Stimulated activated CD8-positive, alpha-beta memory T cell treated with anti-CD3 and anti-CD28 coated beads, Interleukin-12 subunit alpha, Interleukin-12 subunit beta, amount 100 ng/mL, for 24 hours (primary cell): Measurements from ENCODE around the gene NAT8.
"Not testable (repeated sequence)": the region's sequence is repeated elsewhere in the genome, so short reads cannot be mapped to it uniquely, and the experiment has no call there.

ENCODE experiments used
- DNase-seq: peaks from one replicate; pipeline ENCODE4 v3.0.0-alpha.2; 2020; ENCODE audit errors: extremely low read depth

NAT8 gene

DNA sequence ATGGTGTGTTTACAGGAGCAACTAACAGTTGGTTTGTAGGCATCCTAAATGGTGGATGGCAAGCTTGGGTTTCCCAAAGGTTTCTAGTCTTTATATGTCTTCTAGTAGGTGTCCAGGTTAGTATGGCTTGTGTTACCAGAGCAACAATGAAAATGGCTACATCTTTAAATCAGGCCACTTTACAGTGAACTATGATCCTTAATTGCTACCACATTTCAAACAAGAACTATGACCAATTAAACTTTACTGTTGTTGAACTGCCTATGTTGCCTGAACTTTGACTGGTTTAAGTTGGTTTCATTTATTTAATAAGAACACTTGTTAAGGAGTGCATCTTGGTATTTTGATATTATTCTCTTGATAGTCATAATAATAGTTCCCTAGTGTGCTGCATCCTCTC lies 5.2 kb downstream of the NAT8 start:
- not testable (repeated sequence) for DNase-seq

DNA sequence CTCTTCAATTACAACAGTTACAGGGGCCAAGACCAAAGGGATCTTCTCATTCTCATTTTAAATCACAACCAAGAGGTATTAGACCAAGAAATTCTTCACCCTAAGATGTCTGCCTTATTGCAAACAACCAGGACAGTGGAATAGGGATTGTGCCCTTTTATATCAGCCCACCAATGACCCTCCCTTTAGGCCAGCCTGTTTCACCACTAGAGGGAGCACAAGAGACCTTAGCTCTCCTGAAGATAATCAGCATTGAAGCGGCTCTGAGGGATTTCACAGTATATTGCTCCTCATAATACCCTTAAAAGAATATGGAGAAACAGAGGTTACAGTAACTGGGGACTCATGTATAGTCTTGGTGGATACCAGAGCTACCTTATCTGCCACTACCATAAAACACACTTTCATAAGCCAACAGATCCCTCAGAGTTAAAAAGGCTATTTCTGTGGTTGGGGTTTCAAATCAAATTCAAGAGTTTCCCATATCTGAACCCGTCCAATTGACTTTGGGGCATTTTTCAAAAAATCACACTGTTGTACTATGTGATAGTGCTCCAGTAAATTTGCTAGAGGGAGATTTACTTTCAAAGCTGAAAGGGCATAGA lies 11.5 kb downstream of the NAT8 start:
- not testable (repeated sequence) for DNase-seq

DNA sequence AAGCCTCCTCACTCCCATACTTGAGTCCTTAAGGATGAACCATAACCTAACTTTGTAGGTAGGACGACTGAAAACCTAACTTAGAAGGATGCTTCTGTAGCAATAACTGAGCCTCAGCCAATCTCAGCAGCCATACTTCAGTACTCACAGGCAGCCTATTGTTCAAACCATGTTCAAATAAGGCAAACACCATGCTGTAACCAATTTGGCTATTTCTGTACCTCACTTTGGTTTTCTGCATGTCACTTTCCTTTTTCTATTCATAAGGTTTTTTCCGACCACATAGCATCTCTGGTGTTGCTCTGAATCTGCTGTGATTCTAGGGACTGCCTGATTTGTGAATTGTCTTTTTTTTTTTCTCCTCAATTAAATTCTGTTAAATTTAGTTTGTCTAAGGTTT lies 13.7 kb downstream of the NAT8 start:
- DNase-seq, result not testable (repeated sequence)

DNA sequence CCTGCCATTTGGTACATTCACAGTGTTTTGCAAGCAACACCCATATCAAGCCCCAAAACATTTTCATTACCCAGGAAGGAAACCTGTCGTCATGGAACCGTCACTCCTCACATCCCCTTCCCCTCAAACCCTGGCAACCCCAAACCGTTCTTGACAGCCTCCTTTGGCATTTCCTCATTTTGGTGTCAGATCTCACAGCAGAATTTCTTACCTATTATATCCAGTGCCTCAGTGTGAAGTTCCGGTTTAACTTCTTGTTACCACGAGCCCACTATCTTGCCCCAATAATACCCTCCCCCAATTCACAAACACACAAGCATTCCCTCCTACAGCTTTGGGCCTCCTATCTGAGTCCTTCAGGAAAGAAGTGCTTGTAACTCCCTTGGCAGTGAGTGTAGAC lies 16.0 kb downstream of the NAT8 start:
- not testable (repeated sequence) for DNase-seq

DNA sequence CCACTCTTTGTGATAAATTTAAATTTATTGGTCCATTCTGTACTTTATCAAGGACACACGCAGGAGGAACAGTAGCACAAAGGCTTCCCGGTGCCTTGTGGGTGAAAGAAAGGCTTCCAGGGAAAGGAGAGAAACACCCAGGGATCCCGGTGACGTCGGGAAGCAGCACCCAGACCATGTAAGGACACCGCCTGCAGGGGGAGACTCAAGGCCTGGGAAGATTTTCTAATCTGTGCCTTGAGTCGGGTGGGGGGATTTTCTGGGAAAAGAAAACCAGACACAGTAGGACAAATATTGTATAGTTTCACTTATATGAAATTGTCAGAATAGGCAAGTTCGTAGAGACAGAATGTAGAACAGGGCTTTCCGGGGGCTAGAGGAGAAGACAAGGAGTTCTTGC lies 17.6 kb downstream of the NAT8 start:
- DNase-seq, result not testable (repeated sequence)

DNA sequence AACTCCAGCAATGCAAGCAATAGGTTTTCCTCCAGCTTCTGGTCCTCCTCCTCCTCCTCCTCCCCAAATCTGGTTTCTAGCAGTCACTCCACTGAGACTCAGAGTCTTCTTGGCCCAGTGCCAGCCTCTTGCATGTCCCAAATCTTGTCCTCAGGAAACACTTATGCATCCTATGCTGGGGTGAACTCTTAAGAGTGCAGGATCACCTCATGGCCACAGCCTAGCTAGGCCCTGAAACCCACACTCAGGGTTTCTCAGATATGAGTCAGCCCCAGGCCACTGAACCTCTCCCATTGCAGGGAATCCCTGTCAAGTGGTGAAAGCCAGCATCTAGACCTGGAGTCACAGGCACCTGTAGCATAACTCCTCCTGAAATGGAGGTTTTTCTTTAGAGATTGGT lies 18.2 kb downstream of the NAT8 start:
- not testable (repeated sequence) for DNase-seq

DNA sequence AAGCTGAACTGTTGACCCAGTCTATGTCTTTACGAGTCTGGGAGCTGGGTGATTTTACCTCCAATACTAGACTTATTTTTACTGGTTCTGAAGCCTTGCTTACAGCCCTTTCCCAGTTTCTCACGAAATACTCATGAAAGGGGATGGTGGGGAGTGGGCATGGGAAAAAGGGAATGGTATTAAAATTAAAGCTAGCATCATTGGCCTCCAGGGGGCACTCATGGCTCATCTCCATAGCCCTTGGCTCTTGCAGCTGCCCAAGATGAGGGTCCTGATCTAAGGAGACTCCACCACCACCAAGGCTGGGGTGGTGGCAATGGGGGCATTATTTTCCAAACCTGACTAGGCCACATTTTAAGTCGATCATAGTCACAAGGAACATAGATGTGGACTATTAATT lies 22.3 kb downstream of the NAT8 start:
- DNase-seq, result not testable (repeated sequence)

DNA sequence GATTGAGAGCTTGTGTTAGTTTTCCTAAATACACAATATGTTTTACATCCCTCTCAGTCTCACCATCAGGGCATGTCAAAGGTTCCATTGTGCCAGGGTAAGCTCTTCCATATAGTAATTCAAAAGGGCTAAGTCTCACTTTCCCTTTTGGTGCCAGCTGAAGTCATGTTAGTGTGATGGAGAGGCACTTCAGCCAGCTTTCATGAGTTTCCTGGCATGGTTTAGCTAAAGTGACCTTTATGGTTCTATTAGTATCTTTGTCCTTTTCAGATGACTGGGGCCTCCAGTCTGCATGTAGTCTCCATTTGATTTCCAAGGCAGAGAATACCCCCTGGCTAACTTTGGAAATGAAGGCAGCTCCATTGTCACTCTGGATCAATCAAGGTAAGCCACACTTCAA lies 27.2 kb downstream of the NAT8 start:
- DNase-seq, result no peak

DNA sequence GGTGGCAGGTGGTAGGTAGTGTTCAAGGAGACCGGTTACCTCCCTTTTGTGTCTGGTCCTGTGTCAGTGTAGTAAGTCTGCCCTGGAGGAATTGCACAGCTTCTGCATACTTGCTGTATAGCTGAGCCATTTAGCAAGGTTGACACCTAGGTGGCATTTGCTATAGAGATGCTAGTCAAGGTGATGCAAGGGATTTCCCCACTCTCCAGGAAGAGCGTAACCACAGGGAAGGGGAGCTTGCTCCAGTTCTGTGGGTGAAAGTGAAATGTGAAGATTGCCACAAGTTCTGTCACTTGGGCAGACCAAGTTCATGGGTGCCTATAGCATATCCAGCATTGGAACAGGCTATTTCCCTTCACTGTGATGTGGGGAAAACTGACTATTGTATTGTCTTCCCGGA lies 28.1 kb downstream of the NAT8 start:
- no peak for DNase-seq

DNA sequence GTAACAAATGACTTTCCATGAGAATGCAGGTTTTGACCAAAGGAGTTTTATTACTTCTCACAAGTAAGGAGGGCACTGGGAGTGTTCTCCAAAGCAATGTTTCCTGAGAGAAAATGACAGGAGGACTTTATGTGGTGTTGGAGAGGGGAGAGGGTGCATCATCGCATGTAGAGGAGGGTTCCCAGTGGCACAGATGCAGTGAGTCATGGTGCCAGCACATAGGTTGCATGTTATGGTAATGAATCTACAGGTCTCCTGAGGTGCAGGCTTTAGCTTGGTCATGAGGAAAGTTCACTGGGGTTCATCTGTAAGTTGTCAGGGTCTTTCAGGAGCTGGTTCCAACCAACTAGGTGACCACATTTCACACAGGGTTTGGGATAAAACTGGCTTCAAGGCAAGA lies 30.4 kb downstream of the NAT8 start:
- DNase-seq, result no peak

DNA sequence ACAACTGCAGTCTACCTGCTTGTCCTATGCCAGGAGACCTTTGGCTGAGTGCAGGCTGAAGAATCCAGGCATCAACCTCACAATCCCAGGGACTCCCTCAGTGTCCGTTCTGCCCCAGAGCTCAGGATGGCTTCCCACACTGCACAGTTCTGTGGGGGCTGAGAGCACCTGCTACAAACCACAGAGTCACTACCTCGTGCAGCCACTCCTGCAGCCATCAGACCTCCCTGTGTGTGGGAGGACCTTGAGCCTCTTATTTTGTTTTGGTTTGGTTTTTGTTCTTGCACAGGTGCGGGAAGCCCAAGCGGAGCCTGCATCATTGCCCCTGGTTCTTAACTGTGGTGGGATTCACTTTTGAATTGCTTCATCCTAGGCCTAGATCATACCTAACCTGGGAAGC lies 31.0 kb downstream of the NAT8 start:
- no peak for DNase-seq

DNA sequence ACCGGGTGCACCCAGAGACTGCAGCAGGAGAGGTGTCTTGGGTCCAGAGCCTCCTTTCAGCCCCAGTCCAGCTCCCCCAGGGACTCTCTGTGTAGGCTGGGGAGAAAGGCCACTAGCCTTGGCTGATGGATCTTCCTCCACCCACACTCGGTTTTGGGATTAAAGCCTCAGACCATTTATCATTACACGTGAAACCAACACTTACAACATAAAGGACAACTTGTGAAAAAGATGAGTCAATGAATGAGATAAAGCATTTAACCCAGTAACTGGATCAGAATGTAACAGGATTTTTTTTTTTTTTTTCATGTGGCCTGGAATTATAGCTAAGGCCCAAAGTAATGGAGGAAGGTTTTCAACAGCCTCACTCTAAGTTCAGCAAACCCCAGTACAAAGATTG lies 32.1 kb downstream of the NAT8 start:
- DNase-seq, result no peak

DNA sequence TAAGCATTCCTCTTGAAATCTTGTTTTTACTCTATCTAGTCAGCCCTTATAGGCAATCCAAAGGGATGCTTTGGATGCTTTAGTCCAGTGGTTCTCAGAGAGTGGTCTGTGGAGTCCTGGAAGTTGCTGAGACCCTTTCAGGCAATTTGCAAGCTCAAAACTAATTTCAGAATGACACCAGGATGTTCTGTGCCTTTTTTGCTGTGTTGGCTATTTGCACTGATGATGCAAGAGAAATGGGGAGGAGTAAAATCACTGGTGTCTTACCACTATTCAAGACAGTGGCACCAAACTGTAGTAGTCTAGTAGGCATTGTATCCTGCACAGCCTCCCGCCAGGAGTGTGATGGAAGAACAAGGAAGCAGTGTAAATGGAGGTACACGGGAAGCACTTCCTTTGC lies 37.6 kb downstream of the NAT8 start:
- not testable (repeated sequence) for DNase-seq

DNA sequence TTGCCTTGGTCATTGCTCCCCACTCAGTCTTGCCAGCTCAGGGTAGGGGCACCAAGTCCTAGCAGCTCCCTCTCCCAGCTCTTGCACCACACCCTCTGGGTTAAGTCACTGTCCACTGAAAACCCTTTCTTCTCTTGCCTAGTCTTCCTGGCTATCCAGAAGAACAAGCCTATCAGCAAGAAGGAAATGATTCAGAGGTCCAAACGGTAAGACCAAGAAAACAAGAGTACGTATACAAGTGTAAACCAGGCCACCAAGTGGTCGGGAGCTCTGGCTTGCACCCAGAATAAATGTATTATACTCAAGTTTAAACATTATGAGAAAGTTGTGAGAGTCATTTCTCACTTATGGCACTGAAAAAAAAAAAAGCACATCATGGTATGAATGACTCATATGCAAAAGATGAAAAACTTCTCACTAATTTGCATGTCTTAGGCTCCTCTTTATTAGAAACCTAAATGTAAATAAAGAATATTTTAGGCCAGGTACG lies 39.1 kb downstream of the NAT8 start:
- not testable (repeated sequence) for DNase-seq

DNA sequence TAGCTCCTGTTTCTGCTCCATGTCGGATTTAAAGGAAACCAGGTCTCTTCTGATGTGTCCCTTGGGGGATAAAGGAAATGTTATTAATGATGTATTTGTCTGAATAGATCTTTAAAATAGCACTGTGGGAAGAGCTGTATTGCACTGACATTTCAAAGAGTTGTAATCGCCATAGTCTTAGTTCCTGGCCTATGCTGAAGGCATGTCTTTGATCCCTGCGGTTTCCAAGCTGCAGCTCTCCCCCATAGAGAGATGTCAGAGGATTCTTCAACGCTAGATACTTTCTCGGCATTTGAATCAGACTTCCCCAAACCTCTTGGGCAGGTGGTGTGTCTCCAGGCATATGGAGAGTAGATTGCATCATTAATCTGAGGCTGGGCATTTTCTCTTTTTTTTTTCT lies 40.4 kb downstream of the NAT8 start:
- no peak for DNase-seq

DNA sequence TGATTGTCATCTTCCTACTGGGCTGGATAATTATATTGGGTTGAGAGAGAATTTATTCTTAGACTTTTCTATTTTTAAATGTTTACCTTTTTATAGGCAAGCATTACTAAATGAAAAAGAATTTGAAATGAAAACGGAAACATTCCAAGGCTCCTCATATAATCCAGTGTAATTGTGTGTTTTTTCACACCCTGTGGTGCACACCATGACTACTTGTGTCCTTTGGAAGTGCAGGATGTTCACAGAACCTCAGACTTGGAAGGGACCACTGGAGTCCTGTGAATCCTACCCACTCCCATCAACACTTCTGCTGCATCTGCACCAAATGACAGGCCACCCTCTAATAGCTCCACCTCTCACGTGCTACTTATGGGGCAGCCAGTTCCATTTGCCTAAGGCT lies 48.0 kb downstream of the NAT8 start:
- no peak for DNase-seq

DNA sequence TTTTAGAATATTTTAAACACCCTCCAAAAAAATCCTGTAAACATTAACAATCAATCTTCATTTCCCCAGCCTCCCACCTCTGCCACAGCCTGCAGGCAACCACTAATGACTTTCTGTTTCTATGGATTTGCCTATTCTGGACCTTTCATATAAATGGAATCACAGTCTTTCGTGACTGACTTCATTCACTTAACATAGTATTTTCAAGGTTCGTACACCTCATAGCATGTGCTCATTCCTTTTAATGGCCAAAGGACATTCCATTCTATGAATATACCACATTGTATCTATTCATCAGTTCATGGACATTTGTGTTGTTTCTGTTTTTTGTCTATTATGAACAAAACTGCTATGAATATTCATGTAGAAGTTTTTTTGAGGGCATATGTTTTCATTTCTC lies 48.5 kb downstream of the NAT8 start:
- no peak for DNase-seq
